Activated CD8-positive, alpha-beta T cell treated with anti-CD3 and anti-CD28 coated beads for 36 hours (primary cell): ENCODE data around the gene ADCY4. TPM values are rescaled to one million over a fixed set of nuclear protein-coding genes. Genes with fewer than 3 reads are reported as not detected.

ENCODE experiments used
- ATAC-seq: fragments of 200-7000 bp; cut with Tn5 transposase; one replicate; pipeline ENCODE4 v1.10.0; 2021; ENCODE audit warnings: mild to moderate bottlenecking, moderate library complexity
- CTCF ChIA-PET: fragments of 350-600 bp; sonication (Branson Sonifier 250); formaldehyde crosslinking; loops from one replicate; lab custom pipeline; 2021; ENCODE audit warnings: antibody characterized with exemption; lab: Charles Lee
- POLR2A ChIA-PET: fragments of 350-600 bp; sonication (Branson Sonifier 250); formaldehyde crosslinking; loops from one replicate; lab custom pipeline; 2021; ENCODE audit warnings: antibody characterized with exemption; lab: Charles Lee
- DNase-seq: peaks from one replicate; pipeline ENCODE4 v3.0.0-alpha.2; 2020
- H3K27ac Mint-ChIP-seq: one replicate; pipeline ENCODE4 v1.8.0; 2021; ENCODE audit warnings: mild to moderate bottlenecking, mixed read lengths
- H3K27me3 Mint-ChIP-seq: one replicate; pipeline ENCODE4 v1.8.0; 2021; ENCODE audit warnings: mixed read lengths
- H3K36me3 Mint-ChIP-seq: one replicate; pipeline ENCODE4 v1.8.0; 2021; ENCODE audit warnings: low read depth, mixed read lengths
- H3K4me1 Mint-ChIP-seq: one replicate; pipeline ENCODE4 v1.8.0; 2021; ENCODE audit warnings: low read depth, mixed read lengths
- H3K4me3 Mint-ChIP-seq: one replicate; pipeline ENCODE4 v1.8.0; 2021; ENCODE audit warnings: mild to moderate bottlenecking, moderate library complexity, mixed read lengths
- H3K9me3 Mint-ChIP-seq: one replicate; pipeline ENCODE4 v1.8.0; 2021; ENCODE audit warnings: mixed read lengths
- CTCF ChIP-seq: fragments of 200-600 bp; IDR thresholded peaks from one replicate; pipeline ENCODE4 v1.8.0; 2022; ENCODE audit warnings: antibody characterized with exemption, mild to moderate bottlenecking
- intact Hi-C: fragments of 100-400 bp; cut with micrococcal nuclease; formaldehyde crosslinking; loops from one replicate; pipeline ENCODE4 v1.10.0; 2022
- total RNA-seq, 2 experiments: library from RNA; stranded (reverse); gene quantifications; one replicate each; pipeline ENCODE4 v1.2.3, GENCODE V29; 2021

Gene ADCY4
- total RNA-seq, 2 experiments from 2014 or later = 1.3 to 1.5 TPM

GRCh38 chr14:24342889-24343288, 8.0 kb upstream of the ADCY4 start:
- Mint-ChIP-seq H3K36me3 (no peaks in the 10 kb centered on the region), H3K9me3 (no peaks in the 10 kb centered on the region), H3K27me3 (peaks cover 10% of the 10 kb centered on the region), H3K4me1 (peaks cover 12% of the 10 kb centered on the region), H3K4me3 (no peak overlapping the region), H3K27ac (no peak overlapping the region)
- ChIA-PET CTCF (interaction anchor here (1.0 to 12.7 kb wide), 6 partner anchors 10 to 94 kb away, joined by 3 to 454 read pairs (median 32); partner anchors contain the start of genes ADCY4, CBLN3 and KHNYN), POLR2A (no interaction called here)
- no peak for TF ChIP-seq CTCF
- DNase-seq (no peak), ATAC-seq (no peak)
- intact Hi-C loops = no loop called here

GRCh38 chr14:24340606-24341005, 5.7 kb upstream of the ADCY4 start:
- ATAC-seq (no peak), DNase-seq (no peak)
- H3K27ac Mint-ChIP-seq = no peak overlapping the region
- intact Hi-C loops = no loop called here
- H3K4me3 Mint-ChIP-seq = no peak overlapping the region
- H3K27me3 Mint-ChIP-seq = peaks cover 6% of the 10 kb centered on the region
- ChIA-PET CTCF (interaction anchor here (0.7 to 12.7 kb wide), 8 partner anchors 9 to 99 kb away, joined by 3 to 454 read pairs (median 5); partner anchors contain the start of genes CBLN3 and KHNYN), POLR2A (interaction anchor here (1.0 to 4.8 kb wide), 3 partner anchors 11 to 90 kb away, joined by 3 to 40 read pairs (median 3); partner anchors contain the start of genes CBLN3 and KHNYN)
- peaks cover 13% of the 10 kb centered on the region for H3K4me1 Mint-ChIP-seq
- no peak for TF ChIP-seq CTCF
- no peaks in the 10 kb centered on the region for H3K9me3 Mint-ChIP-seq
- no peaks in the 10 kb centered on the region for H3K36me3 Mint-ChIP-seq

GRCh38 chr14:24339284-24340151, 4.6 kb upstream of the ADCY4 start, which contains the start of gene RIPK3:
TSS of gene RIPK3 (minus strand) at chr14:24339991. CDS start at chr14:24339826, 165 bp downstream.
- peak; percentile 94 for ATAC-seq
- peaks cover 18% of the 10 kb centered on the region for H3K4me1 Mint-ChIP-seq

GRCh38 chr14:24338843-24339242, 4.0 kb upstream of the ADCY4 start:
- TF ChIP-seq CTCF = no peak
- H3K4me3 Mint-ChIP-seq = peak overlapping the region; percentile 85
- no peak for DNase-seq
- H3K27ac Mint-ChIP-seq = no peak overlapping the region
- ATAC-seq = no peak
- intact Hi-C loops = loop anchor here (5.0 kb wide), 1 partner anchor 33 kb away; no protein-coding TSS in a partner anchor
- ChIA-PET CTCF (interaction anchor here (1.6 to 12.7 kb wide), 4 partner anchors 28 to 103 kb away, joined by 4 to 454 read pairs (median 32); partner anchors contain the start of genes CBLN3, KHNYN, LTB4R and SDR39U1), POLR2A (interaction anchor here (0.6 to 4.8 kb wide), 5 partner anchors 90 to 677 kb away, joined by 3 to 40 read pairs (median 4); partner anchors contain the start of genes CBLN3, CHMP4A, KHNYN and SDR39U1)
- H3K4me1 Mint-ChIP-seq = peaks cover 22% of the 10 kb centered on the region
- no peaks in the 10 kb centered on the region for H3K9me3 Mint-ChIP-seq
- H3K27me3 Mint-ChIP-seq = peaks cover 15% of the 10 kb centered on the region
- peaks cover 3% of the 10 kb centered on the region for H3K36me3 Mint-ChIP-seq

More at GRCh38 chr14:24339284-24340151, 4.6 kb upstream of the ADCY4 start, which contains the start of gene RIPK3:
- peak within 1 kb of the TSS; percentile 74 for H3K27ac Mint-ChIP-seq
- H3K36me3 Mint-ChIP-seq = peaks cover 3% of the 10 kb centered on the region
- H3K27me3 Mint-ChIP-seq = peaks cover 12% of the 10 kb centered on the region
- peak within 1 kb of the TSS; percentile 85 for H3K4me3 Mint-ChIP-seq
- POLR2A ChIA-PET = interaction anchor here (1.0 to 4.8 kb wide), 5 partner anchors 10 to 126 kb away, joined by 3 to 40 read pairs (median 4); partner anchors contain the start of genes CBLN3, CHMP4A and KHNYN
- CTCF ChIA-PET = interaction anchor here (0.7 to 12.7 kb wide), 12 partner anchors 7 to 103 kb away, joined by 3 to 454 read pairs (median 4); partner anchors contain the start of genes CBLN3, KHNYN, LTB4R and SDR39U1
- intact Hi-C loops = loop anchor here (5.0 kb wide), 1 partner anchor 33 kb away; no protein-coding TSS in a partner anchor
- no peak for TF ChIP-seq CTCF
- H3K9me3 Mint-ChIP-seq = no peaks in the 10 kb centered on the region
- DNase-seq = peak; percentile 81
